ENCODE results near the gene HSPB1. TPM values are rescaled to one million over a fixed set of nuclear protein-coding genes. Genes with fewer than 3 reads are reported as not detected.
"Not testable (repeated sequence)": the region's sequence is repeated elsewhere in the genome, so short reads cannot be mapped to it uniquely, and the experiment has no call there.

The HSPB1 gene
- total RNA-seq, 1 experiment from 2014 or later: 422 TPM

GRCh38 chr7:76310102-76310957 lies 7.9 kb downstream of the HSPB1 start:
- ChIA-PET CTCF (no interaction called here), POLR2A (no interaction called here)
- ATAC-seq (0 out of 2 replicates have a peak, but pooled peaks have one; percentile 22), DNase-seq (ENCODE audit: low read depth, low spot score) (no peak)
- intact Hi-C loops (cut with micrococcal nuclease; ENCODE audit: unreplicated experiment): no loop called here
- no TSS peak for BruUV-seq (replicated peaks)
- in situ Hi-C loops (cut with HindIII; ENCODE audit: low pct_unique_long_range_greater_than_20kb, low sequenced_read_pairs): no loop called here
- no peak for TF ChIP-seq TCF7L2 (IDR thresholded peaks at IDR 0.05; ENCODE audit: low read depth, low read length)
- TF ChIP-seq CTCF (IDR thresholded peaks at IDR 0.05): no peak
- TF ChIP-seq SIN3A (IDR thresholded peaks at IDR 0.05; ENCODE audit: borderline replicate concordance, insufficient read depth, low read depth, low read length): no peak
- no peak for TF ChIP-seq POLR2AphosphoS5 (IDR thresholded peaks at IDR 0.05; ENCODE audit: low read depth, low read length)
- no peak for TF ChIP-seq REST (IDR thresholded peaks at IDR 0.05; ENCODE audit: insufficient read depth in 1 of 2, low read depth in 2 of 2, low read length in 1 of 2)
- H3K27ac ChIP-seq (ENCODE audit: low read length): peak overlapping the region; percentile 64
- peaks cover 10% of the 10 kb centered on the region for H3K4me1 ChIP-seq (ENCODE audit: control insufficient read depth, insufficient read depth, low read length)
- H3K36me3 ChIP-seq (ENCODE audit: control insufficient read depth, insufficient read depth, low read length): no peaks in the 10 kb centered on the region
- no peaks in the 10 kb centered on the region for H3K27me3 ChIP-seq (ENCODE audit: control insufficient read depth, insufficient read depth, low read length)
- no peaks in the 10 kb centered on the region for H3K9me3 ChIP-seq (ENCODE audit: control insufficient read depth, insufficient read depth, low read depth, low read length)
- H3K4me3 ChIP-seq (ENCODE audit: low read depth in 2 of 2, low read length in 2 of 2): 0 out of 4 replicates have a peak overlapping the region, but pooled peaks of 1 of the 2 experiments have one; percentile 16

GRCh38 chr7:76311838-76312237 lies 9.4 kb downstream of the HSPB1 start:
- BruUV-seq (replicated peaks); DNase-seq (ENCODE audit: low read depth, low spot score); POLR2A ChIA-PET; H3K36me3 ChIP-seq (ENCODE audit: control insufficient read depth, insufficient read depth, low read length); ATAC-seq; H3K4me1 ChIP-seq (ENCODE audit: control insufficient read depth, insufficient read depth, low read length); H3K9me3 ChIP-seq (ENCODE audit: control insufficient read depth, insufficient read depth, low read depth, low read length); H3K4me3 ChIP-seq (ENCODE audit: low read depth in 2 of 2, low read length in 2 of 2); H3K27me3 ChIP-seq (ENCODE audit: control insufficient read depth, insufficient read depth, low read length); in situ Hi-C loops (cut with HindIII; ENCODE audit: low pct_unique_long_range_greater_than_20kb, low sequenced_read_pairs); intact Hi-C loops (cut with micrococcal nuclease; ENCODE audit: unreplicated experiment); H3K27ac ChIP-seq (ENCODE audit: low read length): not testable (repeated sequence)
- CTCF ChIA-PET: interaction anchor here (0.6 kb wide), 1 partner anchor 77 kb away, joined by 9 read pairs; no protein-coding TSS in a partner anchor

Measured in Panc1 (cell line).